NCI-H774 (cell line): ENCODE measurements around the gene IL31RA.

ENCODE experiments used
- DNase-seq: peaks from one replicate; lab custom pipeline; 2025; lab: John Stamatoyannopoulos, UW

IL31RA gene

DNA sequence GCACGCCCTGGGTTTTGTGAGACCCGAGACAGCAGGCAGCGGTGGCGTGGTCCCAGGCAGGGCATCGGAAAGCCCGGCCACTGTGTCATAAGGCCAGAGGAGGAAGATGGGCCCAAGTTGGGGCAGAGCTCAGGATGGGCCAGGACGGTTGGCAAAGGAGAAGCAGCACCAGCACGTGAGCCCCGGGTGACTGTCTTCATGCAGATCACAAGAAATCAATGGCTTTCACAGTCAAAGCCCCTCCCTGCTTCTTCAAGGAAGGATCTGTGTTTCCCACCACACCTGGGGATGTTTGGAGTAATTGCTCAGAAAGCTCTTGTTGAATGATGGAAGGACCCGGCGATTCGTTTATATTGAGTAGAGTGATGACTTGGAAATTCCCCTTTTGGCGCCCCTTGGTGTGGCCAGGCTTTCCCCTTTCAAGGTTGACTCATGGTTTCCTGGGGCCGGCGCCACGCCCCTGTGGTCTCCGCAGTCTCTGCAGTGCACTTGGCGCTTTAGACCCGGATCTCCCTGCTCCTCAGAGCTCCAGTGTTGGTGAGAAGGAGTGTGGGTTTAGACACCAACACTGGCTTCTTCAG lies 52.1 kb downstream of the IL31RA start:
- no peak for DNase-seq

DNA sequence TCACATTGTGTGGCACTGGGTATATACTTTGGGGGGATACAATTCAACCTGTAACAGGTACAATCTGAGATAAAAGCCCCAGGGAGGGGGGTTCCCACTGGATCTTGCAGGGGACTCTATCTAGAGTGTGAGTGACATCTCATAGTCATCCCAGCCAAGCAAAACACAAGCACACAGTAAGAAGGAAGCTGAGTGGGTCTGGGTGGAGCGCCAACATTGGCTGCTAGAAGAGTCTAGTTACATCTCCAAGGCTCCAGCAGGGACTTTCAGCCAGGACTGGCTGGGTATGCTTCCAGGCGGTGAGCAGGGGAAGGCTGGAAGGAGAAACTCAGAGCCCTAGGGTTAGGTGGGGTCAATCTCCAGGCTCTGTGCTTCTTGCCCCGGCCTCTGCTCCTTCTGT lies 53.0 kb downstream of the IL31RA start:
- no peak for DNase-seq

DNA sequence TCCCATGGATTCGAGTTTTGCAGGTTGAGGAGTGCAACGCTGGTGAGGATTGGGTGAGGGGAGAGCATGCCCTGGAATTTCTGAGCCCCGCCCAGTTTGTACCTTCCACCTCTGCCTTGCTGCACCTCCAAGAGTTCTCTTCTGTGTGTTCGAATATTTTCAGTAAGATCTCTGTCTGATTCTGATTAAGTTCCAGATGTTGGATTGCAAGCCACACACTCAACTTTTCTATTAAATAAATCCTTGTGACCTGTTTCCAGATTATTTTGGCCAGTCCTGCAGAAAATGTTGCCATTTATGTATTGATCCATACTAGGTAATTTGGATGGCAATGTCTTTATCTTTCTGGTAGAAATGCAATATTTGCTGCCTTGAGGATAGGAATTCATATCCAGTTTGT lies 54.1 kb downstream of the IL31RA start:
- no peak for DNase-seq

DNA sequence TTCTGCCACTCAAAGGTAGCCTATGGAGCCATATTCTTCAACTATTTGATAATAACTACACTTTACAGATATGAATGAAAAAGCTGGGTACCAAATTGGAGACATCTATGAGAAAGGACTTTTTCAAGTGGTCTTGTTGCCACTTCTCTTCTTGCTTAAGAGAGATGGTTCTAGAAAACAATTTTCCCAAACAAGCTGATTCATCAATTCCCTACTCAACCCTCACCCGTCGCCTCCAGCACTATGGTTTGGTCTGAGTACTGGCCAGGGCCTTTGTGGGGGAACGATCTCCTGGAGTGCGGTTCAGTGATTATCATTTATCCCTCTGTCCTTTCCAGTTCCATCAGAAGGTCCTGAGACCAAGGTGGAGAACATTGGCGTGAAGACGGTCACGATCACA lies 56.8 kb downstream of the IL31RA start:
- no peak for DNase-seq

DNA sequence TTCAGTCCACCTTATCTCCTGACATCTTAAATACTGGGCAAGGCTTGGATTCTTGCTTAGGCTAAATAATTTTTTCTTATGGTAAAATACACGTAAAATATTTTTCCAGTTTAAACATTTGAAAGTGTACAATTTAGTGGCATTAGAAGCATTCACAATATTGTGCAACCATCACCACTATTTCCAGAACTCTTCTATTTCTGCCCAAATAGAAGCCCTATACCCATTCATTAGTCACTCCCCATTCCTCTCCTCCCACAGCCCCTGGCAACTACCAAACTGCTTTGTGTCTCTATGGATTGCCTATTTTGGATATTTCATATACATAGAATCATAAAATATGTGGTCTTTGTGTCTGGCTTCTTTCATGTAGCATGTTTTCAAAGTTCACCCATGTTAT lies 57.6 kb downstream of the IL31RA start:
- no peak for DNase-seq

DNA sequence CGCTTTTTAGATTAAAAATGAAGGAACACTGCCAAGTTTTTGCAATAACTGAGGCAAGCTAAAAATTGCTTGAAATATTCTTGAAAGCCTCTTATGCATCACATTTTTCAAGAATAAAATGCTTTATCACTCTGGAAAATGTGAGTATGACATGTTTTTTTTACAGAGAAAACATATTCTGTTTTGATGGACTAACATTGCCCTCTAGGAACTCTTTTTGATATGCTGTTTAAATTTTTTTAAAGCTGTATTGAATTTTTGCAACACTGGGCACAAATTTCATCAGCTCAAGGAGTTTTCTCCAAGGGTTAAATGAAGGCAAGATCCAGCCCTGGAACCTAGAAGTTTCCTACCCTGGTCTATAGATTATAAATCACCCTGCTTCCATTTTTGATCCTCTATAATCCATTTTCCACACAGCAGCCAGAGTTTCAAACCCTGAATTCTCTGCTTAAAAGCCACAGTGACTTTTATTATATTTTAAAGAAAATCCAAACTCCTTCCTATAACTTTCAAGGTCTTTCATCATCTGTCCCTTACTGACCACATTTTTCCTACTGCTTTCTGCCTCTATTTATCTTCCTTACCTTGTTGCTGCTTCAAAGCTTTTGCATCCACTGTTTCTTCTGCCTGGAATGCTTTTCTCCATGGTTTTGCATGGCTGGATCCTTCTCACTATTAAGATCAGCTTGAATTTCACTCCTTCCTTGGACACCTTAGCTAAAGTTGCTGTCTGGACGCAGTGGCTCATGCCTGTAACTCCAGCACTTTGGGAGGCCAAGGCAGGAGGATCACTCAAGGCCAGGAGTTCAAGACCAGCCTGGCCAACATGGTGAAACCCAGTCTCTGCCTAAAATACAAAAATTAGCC lies 60.9 kb downstream of the IL31RA start:
- DNase-seq, result no peak

DNA sequence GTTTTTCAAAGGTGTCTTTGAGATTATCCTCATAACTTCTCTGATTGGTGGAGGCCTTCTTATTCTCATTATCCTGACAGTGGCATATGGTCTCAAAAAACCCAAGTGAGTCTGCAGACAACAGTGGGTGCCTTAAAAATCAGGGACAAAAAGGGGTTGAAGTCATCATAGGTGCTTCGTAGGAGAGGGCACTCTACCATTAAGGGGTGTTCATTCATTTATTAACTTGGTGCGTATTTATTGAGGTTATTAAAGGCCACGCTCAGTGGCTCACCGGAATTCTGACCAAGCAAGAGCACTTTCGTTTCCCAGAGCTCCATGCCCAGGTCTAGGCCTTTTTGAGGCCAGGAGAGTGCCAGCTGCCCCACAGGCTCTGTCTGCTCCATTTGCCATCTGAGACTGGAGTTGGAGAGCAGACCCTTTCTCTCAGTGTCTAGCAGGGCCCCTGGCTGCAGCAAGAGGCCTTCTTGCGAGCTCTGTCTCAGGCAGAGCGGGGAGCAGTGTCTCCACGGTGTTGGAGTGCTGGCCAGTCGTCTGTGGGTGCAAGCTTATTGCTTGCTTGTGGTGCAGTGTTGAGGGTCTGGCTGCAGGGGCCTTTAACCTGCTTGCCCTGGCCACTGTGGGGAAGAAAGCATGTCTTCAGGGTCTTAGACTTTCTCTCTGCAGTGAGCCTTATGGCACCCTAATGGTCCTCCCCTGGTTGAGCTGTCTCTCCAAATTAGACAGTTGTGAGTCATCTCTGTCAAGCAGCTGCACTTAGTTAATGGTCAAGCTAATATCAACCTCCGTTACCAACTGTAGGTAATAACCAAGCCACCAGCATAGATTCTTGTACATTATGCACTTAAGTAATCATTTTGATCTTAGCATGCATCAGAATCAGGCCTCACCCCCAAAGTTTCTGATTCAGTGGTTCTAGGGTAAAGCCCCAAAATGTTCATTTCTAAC lies 62.6 kb downstream of the IL31RA start:
- DNase-seq, result no peak

DNA sequence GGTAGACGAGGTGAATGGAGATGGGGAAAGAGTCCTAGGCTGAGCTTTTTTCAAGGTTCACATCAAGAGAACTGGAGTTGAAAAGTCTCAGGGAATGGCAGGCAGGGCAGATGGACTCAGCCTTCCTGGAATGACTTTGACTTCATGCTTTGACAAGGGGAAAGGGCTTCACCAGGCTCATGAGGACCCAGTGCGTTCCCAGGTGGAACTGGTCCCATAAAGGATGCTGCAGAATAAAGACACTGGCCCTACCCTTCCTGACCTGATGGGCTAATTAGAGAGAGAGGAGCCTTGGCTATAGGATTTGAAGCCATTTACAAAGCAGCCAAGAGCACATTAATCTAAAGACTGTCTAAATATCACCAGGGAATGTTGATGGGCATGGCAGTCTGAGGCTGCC lies 63.8 kb downstream of the IL31RA start:
- DNase-seq, result no peak

DNA sequence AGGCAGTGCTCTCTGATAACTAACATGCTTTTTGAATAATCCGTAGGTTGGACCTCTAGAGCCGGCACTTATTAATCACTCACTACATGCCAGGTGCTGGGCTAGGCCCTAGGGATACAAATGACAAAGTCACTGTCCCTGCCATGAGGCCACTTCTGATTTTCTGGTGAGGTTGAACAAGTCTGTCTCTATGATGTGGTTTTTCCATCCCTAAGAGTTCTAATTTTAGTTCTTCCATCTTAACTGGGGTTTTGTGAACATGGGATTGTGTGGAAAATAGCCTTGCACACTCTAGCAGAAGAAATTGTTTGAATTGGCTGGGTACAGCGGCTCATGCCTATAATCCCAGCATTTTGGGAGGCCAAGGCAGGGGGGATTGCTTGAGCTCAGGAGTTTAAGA lies 64.6 kb downstream of the IL31RA start:
- DNase-seq, result no peak

DNA sequence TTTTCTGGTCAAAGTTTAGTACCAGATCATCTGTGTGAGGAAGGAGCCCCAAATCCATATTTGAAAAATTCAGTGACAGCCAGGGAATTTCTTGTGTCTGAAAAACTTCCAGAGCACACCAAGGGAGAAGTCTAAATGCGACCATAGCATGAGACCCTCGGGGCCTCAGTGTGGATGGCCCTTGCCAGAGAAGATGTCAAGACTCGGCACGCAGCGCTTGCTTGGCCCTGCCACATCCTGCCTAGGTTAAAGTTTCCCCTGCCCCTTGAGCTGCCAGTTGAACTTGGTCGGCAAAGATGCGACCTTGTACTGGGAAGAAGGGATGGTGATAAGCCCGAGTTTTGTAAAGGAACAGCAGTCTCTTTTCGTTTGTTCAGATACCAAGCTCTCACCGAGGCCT lies 65.8 kb downstream of the IL31RA start:
- no peak for DNase-seq

DNA sequence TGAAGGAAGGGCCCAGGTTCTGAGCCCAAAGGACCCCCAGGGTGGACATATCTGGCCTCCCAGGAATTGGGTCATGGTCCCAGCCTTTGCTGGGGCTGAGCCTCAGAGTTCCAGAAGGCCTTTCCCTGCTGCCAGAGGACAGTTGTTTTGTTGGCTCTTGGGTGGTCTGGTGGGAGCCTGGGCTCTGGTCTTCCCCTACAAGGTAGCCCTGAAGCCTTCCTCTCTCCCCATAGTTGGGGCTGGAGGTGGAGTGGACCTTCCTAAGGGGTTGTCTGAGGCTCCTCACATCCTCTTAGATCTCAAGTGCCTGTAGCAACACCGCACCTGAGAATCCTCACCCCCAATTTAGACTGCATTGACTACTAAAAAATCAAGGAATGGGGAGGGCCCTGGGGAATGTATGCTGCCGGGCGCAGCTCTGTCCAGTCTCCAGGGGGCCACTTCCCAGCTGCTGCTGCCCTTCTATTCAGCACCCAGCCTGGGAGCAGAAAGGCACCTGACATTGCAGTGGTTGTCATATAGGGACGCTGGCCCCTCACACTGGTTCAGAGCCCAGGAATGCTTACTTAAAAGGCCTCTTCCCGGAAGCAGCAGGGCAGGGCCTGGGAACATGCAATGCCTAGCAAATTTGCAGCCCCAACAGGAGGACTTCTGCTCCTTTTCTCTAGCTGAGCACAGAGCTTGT lies 66.4 kb downstream of the IL31RA start:
- no peak for DNase-seq

DNA sequence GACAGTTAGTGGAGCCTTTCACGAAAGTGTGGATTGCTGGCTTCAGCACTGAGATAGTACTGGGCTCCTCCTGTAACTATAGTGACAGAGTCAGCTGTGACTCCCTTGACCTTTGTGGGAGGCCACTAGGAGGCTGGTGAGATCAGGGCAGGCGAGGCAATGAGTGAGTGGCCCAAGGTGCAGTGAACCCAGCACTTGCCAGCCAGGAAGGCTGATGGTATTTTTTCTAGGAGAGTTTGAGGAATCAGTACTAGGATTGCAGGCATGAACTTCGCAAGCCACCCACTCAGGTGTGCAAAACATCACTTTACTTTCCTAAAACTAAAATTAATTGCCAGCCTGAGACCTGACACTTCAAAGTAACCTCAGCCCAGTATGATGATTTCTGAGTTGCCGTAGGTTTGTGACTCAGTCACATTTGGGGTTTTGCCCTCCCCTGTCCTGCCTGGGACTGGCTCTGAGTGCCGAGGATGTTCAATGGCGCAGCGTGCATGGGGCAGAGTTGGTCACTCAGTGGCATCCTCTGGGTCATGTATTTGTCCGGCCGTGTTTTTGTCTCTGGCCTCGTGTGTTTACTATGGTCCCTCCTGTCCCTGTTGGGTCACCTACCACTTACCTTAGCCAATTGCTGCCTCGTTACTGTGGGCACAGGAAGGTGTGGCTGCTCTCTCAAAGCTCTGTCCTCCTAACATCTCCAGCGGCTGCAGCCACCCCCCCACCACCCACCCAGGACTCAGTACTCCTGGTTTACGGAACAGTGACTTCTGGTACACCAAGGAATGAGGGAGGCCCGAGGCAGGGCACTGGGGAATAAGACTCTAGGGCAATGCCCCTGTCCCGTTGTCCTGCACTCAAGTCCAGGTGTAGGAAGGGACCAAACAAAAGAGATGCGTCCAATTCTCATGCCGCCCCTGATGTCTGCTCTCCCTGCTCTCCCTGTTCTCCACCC lies 67.2 kb downstream of the IL31RA start:
- no peak for DNase-seq

DNA sequence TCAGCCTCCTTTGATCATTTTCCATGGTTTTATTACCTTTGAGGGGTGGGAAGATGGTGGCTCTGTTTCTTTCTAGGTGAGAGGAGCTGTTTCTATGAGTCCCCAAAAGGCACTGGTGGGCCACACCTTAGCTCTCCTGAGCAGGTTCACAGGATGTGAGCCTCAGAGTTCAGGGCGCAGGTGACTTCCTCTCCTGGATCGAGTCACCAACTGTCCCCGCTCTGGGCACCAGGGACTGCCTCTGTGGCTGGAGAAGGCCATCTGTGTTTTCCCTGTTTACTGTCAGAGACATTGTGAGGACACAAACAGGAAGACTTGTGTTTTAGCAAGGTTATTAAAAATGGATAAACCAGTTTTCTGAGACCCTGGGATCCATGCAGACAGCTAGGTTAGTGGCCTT lies 68.5 kb downstream of the IL31RA start:
- no peak for DNase-seq

DNA sequence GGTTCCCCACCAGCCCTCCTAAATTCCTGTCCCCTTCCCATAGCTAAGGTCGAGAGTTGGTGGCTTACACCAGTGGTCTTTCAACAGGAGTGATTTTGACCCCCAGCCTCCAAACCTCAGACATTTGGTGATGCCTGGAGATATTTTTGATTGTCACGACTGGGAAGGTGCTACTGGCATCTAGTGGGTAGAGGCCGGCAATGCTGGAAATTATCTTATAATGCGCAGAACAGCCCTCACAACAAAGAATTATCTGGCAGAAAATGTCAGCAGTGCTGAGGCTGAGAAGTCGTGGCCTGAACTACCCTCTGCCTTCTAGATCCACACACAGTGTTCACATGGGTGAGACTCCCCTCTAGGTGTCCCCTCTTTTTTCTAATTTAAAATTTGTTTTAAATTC lies 69.6 kb downstream of the IL31RA start:
- DNase-seq, result no peak

DNA sequence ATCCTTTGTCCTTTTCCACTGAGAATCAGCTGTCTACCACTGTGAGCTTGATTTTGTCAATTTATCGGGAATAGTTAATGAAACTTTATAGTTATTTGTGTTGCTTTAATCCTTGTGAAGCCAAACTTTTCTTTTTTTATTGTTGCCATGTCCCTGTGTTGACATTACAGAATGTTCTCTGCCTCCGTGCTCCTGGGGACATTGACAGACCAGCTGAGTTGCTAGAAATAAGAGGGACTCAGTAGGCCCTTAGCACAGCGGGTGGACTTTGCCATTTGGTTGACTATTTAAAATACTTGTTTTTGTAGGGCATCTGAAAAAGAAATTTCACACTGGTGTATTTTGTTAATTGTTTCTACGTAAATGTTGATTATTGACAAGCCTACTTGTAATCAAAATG lies 70.5 kb downstream of the IL31RA start:
- DNase-seq, result no peak

DNA sequence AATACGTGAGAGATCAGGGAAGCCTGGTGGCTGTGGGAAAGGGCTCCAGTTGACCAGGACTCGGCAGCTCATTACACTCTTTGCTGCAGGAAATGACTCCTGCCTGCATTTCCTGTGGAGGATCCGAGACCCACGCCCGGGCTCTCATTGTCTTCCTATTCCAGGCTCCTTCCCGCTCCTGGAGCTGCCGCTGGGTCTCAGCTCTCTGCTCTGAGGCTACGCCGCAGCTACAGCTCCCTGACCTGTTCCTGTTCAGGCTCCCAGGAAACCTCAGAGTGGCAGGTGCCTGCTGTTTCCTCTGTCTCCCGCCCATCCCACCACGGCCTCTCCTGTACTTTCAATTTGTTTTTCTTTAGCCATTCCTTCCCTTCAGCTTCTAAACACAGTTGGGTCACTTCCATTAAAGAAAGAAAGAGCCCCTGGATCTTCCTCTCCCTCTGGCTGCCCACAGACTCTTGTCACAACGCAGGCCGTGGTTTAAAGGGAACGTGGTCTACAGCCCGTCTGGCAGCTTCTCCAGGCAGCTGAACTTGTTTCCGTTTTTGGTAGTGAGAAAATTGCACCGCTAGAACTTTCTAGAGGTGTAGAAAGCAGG lies 72.1 kb downstream of the IL31RA start:
- peak; percentile 3 for DNase-seq

DNA sequence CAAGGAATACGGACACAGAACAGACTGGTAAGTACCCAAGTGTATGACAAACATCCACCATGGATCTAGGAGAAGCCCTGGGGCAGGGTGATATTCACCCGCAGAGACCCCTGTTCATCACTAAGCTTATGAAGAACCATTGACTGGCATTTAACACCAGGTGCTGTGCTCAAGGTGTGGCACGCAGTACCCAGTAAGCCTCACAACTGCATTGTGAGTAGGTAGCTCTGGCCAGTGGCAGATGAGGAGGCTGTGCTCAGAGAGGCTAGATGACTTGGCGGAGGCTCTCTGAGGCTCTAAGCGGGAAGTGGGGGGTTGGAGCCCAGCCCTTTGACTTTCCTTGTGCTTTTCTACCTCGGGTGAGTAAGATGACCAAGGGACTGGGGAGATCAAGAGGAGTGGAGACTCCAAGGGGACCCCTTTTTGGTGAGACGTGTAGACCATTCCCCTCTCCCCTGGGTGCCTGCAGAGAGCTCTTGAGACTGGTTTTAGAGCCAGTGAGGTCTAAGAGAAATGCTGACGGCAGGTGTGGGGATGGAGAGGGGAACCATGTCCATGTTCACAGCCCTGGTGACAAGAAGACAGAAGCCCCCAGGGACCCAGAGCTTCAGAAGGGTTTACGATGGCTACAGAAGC lies 72.8 kb downstream of the IL31RA start:
- DNase-seq, result no peak

DNA sequence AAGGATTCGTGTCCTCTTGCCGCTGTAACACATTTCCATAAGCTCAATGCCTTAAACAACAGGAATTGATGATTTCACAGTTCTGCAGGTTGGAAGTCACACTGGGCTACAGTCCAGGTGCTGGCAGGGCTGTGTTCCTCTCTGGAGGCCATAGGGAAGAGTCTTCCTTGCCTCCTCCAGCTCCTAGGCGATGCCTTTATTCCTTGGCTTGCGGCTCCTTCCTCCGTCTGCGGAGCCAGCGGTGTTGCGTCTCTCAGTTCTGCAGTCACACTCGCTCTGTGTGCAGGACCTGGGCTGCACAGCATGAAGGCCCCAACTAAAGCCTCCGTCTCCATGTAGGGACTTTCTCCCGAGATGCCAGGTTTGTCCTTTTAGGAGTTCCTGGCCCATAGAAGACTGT lies 73.6 kb downstream of the IL31RA start:
- no peak for DNase-seq

DNA sequence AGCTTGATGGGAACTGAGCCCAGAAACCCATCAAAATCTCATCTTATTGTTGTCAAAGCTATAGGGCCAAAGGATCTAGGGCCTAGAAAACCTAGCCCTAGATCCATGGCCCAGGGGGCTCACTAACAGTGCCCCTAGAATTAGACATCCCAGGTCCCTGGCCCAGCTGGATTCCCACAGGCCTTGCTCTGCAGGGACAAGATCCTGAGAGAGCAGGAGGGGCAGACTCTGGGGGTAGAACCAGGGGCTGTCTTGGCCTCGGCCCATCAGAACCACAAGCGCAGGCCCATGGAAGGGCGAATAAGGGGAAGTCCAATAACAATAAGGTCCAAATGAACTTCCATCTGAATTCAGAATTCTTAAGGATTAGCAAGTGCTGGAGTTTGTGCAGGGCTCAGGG lies 74.0 kb downstream of the IL31RA start:
- no peak for DNase-seq

DNA sequence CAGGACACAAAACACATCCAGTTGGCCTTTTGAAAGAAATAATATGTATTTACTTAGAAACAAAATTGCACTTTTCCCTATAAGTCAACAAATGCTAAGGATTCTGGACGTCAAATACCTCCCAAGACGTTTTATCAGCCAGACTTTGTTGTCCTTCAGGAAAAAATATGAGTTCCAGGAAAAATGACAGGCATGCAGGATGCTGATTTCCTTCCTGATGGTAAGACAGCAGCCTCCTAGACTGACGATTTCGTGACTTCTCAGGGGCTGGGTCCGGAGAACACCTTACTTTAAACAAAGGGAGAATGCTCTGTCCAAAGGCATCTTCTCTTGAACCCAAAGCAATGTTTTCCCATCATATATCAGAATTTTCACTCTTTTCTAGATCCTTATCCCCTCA lies 74.6 kb downstream of the IL31RA start:
- DNase-seq, result no peak
